DOHH2 (cell line): ENCODE measurements around the gene ZNF69.

ENCODE experiments used
- H3F3A ChIP-seq: fragments of 200-600 bp; sonication (generic), shearing (Covaris generic); 2 replicates; pipeline ENCODE4 v1.6.0; 2016; ENCODE audit warnings: antibody characterized with exemption, mild to moderate bottlenecking; ENCODE audit not compliant: control insufficient read depth, insufficient read depth
- H3K27ac ChIP-seq: fragments of 200-600 bp; sonication (generic); 2 replicates; pipeline ENCODE4 v1.5.1; 2014; ENCODE audit warnings: low read depth, mild to moderate bottlenecking, low read length, moderate library complexity
- H3K27me3 ChIP-seq: fragments of 200-600 bp; sonication (generic); 2 replicates; pipeline ENCODE4 v1.6.1; 2014; ENCODE audit warnings: mild to moderate bottlenecking, low read length, mixed read lengths; ENCODE audit not compliant: control insufficient read depth
- H3K36me3 ChIP-seq: fragments of 200-600 bp; sonication (generic); 2 replicates; pipeline ENCODE4 v1.6.1; 2014; ENCODE audit warnings: mild to moderate bottlenecking, low read length, moderate library complexity, mixed read lengths; ENCODE audit not compliant: control insufficient read depth
- H3K4me1 ChIP-seq: fragments of 200-600 bp; sonication (generic); 2 replicates; pipeline ENCODE4 v1.6.1; 2014; ENCODE audit warnings: mild to moderate bottlenecking, low read length, mixed read lengths; ENCODE audit not compliant: control insufficient read depth
- H3K4me2 ChIP-seq: fragments of 200-600 bp; sonication (generic); 2 replicates; pipeline ENCODE4 v1.6.0; 2014; ENCODE audit warnings: mild to moderate bottlenecking, low read length, moderate library complexity
- H3K4me3 ChIP-seq: fragments of 200-600 bp; sonication (generic); 2 replicates; pipeline ENCODE4 v1.5.1; 2014; ENCODE audit warnings: mild to moderate bottlenecking, low read length, mixed read lengths
- H3K79me2 ChIP-seq: fragments of 200-600 bp; sonication (generic); 2 replicates; pipeline ENCODE4 v1.6.1; 2014; ENCODE audit warnings: mild to moderate bottlenecking, low read length, mixed read lengths; ENCODE audit not compliant: control insufficient read depth
- H3K9me2 ChIP-seq: fragments of 200-600 bp; sonication (generic); replicated peaks from 2 replicates; pipeline ENCODE4 v1.6.1; 2014; ENCODE audit warnings: mild to moderate bottlenecking, low read length, mixed read lengths; ENCODE audit not compliant: control insufficient read depth
- H3K9me3 ChIP-seq: fragments of 200-600 bp; sonication (generic); 2 replicates; pipeline ENCODE4 v1.6.1; 2014; ENCODE audit warnings: antibody characterized with exemption, low read length, mixed read lengths; ENCODE audit not compliant: control insufficient read depth, insufficient read depth
- H4K20me1 ChIP-seq: fragments of 200-600 bp; sonication (generic); 2 replicates; pipeline ENCODE4 v1.6.0; 2014; ENCODE audit warnings: low read depth, mild to moderate bottlenecking, antibody characterized with exemption, low read length, moderate library complexity; ENCODE audit not compliant: control insufficient read depth, insufficient read depth
- EZH2phosphoT487 ChIP-seq: fragments of 200-600 bp; sonication (generic); IDR thresholded peaks from 2 replicates; pipeline ENCODE4 v1.6.1; 2017; ENCODE audit warnings: borderline replicate concordance, mild to moderate bottlenecking, antibody characterized with exemption, low read length, moderate library complexity, mixed read lengths
- TF ChIP-seq, protein P1 (sequence below): fragments of 200-600 bp; sonication (generic); IDR thresholded peaks from one replicate; pipeline ENCODE4 v1.5.1; 2014; ENCODE audit warnings: antibody characterized with exemption, mild to moderate bottlenecking, low read depth, low read length; ENCODE audit not compliant: poor library complexity, severe bottlenecking

Gene ZNF69

DNA sequence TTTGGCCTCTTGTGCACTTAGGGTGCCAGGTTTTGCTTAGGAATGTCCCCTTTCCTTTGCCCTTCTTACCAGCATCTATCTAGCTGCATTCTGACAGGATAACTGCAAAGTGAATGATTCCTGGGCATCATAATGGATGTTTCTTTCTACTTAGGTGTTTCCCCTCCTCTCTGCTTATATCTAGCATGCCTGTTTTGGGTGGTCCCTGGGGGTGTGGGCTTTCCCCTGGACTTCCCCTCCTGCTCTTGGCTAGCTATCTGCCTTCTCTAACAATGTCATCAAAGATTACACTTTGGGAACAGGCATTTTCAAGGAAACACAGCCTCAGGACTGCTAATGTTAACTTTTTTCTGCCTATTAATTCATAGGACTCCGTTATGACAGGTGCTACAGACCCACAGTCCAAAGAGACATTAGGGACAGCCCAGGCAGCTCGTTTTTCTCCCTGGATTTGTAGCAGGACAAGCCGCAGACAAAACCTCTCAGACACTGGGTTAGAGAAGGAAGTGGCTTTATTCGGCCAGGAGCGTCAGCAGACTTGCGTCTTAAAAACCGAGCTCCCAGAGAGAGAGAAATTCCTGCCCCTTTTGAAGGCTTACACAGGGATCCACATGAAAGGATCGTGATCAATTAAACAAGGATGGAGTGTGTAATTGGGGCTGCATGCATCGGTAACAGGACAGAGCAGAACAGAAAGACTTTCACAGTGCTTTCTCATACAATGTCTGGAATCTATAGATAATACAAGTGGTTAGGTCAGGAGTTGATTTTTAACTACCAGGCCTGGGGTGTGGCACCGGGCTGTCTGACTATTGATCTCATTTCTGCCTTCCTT is 54.6 kb downstream of the ZNF69 start:
- peaks cover 61% of the 10 kb centered on the region for H3K9me3 ChIP-seq

GRCh38 chr19:11942843-11943108 is 55.2 kb downstream of the ZNF69 start:
- no peaks in the 10 kb centered on the region for H3K9me2 ChIP-seq
- H3K4me3 ChIP-seq, result no peak overlapping the region
- TF ChIP-seq, protein P1, sequence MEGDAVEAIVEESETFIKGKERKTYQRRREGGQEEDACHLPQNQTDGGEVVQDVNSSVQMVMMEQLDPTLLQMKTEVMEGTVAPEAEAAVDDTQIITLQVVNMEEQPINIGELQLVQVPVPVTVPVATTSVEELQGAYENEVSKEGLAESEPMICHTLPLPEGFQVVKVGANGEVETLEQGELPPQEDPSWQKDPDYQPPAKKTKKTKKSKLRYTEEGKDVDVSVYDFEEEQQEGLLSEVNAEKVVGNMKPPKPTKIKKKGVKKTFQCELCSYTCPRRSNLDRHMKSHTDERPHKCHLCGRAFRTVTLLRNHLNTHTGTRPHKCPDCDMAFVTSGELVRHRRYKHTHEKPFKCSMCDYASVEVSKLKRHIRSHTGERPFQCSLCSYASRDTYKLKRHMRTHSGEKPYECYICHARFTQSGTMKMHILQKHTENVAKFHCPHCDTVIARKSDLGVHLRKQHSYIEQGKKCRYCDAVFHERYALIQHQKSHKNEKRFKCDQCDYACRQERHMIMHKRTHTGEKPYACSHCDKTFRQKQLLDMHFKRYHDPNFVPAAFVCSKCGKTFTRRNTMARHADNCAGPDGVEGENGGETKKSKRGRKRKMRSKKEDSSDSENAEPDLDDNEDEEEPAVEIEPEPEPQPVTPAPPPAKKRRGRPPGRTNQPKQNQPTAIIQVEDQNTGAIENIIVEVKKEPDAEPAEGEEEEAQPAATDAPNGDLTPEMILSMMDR, result no peak
- no peak for TF ChIP-seq EZH2phosphoT487
- peaks cover 3% of the 10 kb centered on the region; the same call in 1 of the 2 replicates for H3F3A ChIP-seq
- H3K4me2 ChIP-seq, result no peak overlapping the region
- H4K20me1 ChIP-seq, result no peaks in the 10 kb centered on the region
- no peaks in the 10 kb centered on the region for H3K4me1 ChIP-seq
- H3K9me3 ChIP-seq, result peaks cover 64% of the 10 kb centered on the region
- no peaks in the 10 kb centered on the region for H3K27me3 ChIP-seq
- peaks cover 65% of the 10 kb centered on the region for H3K79me2 ChIP-seq
- no peak overlapping the region for H3K27ac ChIP-seq
- peaks cover 70% of the 10 kb centered on the region for H3K36me3 ChIP-seq

More for the DNA sequence above, 54.6 kb downstream of the ZNF69 start:
- Histone ChIP-seq H4K20me1 (no peaks in the 10 kb centered on the region), H3K79me2 (peaks cover 70% of the 10 kb centered on the region), H3K36me3 (peaks cover 68% of the 10 kb centered on the region), H3K4me2 (no peak overlapping the region), H3K4me1 (no peaks in the 10 kb centered on the region), H3F3A (no peaks in the 10 kb centered on the region), H3K27ac (no peak overlapping the region), H3K4me3 (no peak overlapping the region), H3K27me3 (no peaks in the 10 kb centered on the region), H3K9me2 (no peaks in the 10 kb centered on the region)
- TF ChIP-seq, protein P1, result no peak
- no peak for TF ChIP-seq EZH2phosphoT487

- peaks cover 54% of the 10 kb centered on the region for H3K79me2 ChIP-seq
These were observed 57.1 kb downstream of the ZNF69 start for GRCh38 chr19:11944656-11945055.

More at GRCh38 chr19:11944656-11945055, 57.1 kb downstream of the ZNF69 start:
- H3K9me2 ChIP-seq, result no peaks in the 10 kb centered on the region
- no peak overlapping the region for H3K4me3 ChIP-seq
- TF ChIP-seq, protein P1, result no peak
- TF ChIP-seq EZH2phosphoT487, result no peak
- peaks cover 85% of the 10 kb centered on the region for H3K36me3 ChIP-seq
- H3K4me1 ChIP-seq, result no peaks in the 10 kb centered on the region
- peaks cover 78% of the 10 kb centered on the region for H3K9me3 ChIP-seq
- H4K20me1 ChIP-seq, result no peaks in the 10 kb centered on the region
- no peaks in the 10 kb centered on the region for H3K27me3 ChIP-seq
- H3K4me2 ChIP-seq, result no peak overlapping the region
- peaks cover 7% of the 10 kb centered on the region; the same call in 1 of the 2 replicates for H3F3A ChIP-seq
- no peak overlapping the region for H3K27ac ChIP-seq
